Peyer's patch (tissue), 4 donors: ENCODE results near the gene LPIN2.

Experiments used
- CTCF ChIP-seq, 6 experiments: fragments of 450-650 bp in 4 of 6; fragments of 200-600 bp in 2 of 6; sonication (generic) in 1 of 6; IDR thresholded peaks; one replicate each; pipeline ENCODE4 v1.5.1; 2017 to 2019; ENCODE audit warnings: antibody characterized with exemption in 6 of 6, mild to moderate bottlenecking in 3 of 6, moderate library complexity in 1 of 6
- POLR2A ChIP-seq, 2 donors: fragments of 450-650 bp; IDR thresholded peaks; one replicate each; pipeline ENCODE4 v1.5.1; 2017; ENCODE audit warnings: antibody characterized with exemption in 2 of 2, mild to moderate bottlenecking in 2 of 2, moderate library complexity in 2 of 2

GRCh38 chr18:3048121-3048520 lies 35.2 kb upstream of the LPIN2 start:
- TF ChIP-seq POLR2A (IDR thresholded peaks at IDR 0.05): no peak
- no peak for TF ChIP-seq CTCF (IDR thresholded peaks at IDR 0.05)
